Activated effector memory CD4-positive, alpha-beta T cell treated with Interleukin-2 at 50 U/mL for 16 hours (primary cell): ENCODE data around the gene DCTN5.
A peak's percentile ranks its signal among the peaks of the same experiment; 100 is the strongest.
"Not testable (repeated sequence)": the region's sequence is repeated elsewhere in the genome, so short reads cannot be mapped to it uniquely, and the experiment has no call there.

Source experiments
- DNase-seq: peaks from one replicate; pipeline ENCODE4 v3.0.0-alpha.2; 2020

DCTN5 gene

GRCh38 chr16:23640931-23641765 lies at the start of gene DCTN5, which contains the start of gene PALB2:
Gene DCTN5 (plus strand): TSS chr16:23641466. CDS start chr16:23641543, 77 bp downstream.
Gene PALB2 (minus strand): TSS chr16:23641310. CDS start chr16:23641157, 153 bp downstream.
- peak; percentile 73 for DNase-seq

GRCh38 chr16:23594186-23594585 lies 47.1 kb upstream of the DCTN5 start:
- DNase-seq = no peak

DNA sequence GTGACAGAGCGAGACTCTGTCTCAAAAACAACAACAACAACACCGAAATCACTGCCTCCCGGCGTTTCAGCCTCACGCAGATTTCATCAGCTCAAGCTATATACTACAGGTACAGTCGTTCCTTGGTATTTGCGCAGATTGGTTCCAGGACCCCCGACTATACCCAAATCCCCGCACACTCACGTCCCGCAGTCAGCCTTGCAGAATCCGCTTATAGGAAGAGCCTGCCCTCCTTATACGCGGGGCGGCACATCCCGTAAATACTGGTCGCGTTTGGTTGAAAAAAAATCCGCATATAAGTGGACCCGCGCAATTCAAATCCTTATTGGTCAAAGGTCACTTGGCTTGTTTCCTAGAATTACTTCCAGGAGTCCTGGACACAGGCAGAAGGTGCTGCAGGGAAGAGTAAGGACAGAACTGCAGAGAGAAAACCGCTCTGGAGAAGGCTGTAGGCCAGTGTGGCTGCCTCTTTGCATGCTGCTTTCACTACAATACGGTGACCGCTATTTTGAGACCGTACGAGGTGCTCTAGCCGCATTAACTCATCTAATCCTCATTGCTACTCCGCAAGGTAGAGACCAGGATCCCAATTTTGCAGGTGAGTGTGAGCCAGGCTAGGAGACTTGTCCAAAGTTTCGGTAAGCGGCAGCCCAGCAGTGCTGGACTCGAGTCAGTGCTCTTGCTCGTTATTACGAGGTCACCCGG lies 45.9 kb upstream of the DCTN5 start:
- no peak for DNase-seq

DNA sequence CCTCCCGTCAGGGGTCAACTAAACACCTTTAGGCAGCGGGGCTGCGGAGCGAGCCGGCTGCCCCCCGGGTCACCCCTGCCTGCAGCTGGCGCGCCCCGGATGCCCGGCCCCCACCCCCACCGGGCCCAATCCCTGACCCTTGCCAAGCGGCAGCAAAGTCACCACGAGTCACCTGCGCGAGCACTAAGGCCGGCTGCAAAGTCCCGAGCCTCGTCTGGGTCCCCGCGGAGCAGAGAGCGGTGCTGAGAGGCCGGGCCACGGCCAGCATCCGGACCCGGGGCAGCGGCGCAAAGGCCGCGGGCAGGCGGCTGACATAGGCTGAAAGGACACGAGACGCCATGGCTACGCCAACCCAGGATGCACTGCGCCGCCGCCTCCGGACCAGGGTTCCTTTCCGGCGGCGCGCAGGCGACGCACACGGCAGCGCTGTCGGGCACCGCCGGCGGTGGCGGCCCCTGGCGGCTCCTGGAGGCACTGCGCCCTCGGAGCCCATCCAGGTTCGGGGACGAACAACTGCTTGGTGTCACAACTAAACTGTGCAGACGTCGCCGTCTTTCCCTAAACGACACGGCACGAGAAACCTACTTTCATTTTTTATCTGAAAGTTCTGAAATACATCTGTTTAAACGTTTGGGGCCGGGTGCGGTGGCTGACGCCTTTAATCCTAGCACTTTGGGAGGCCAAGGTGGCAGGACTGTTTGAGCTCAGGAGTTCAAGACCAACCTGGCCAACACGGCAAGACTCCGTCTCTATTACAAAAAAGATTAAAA lies 45.1 kb upstream of the DCTN5 start, which contains the start of gene NDUFAB1:
Gene NDUFAB1 (minus strand): TSS at position 366 of the 770 bp plus-strand sequence. CDS start 26 bp downstream, at position 340.
- DNase-seq = peak; percentile 87

DNA sequence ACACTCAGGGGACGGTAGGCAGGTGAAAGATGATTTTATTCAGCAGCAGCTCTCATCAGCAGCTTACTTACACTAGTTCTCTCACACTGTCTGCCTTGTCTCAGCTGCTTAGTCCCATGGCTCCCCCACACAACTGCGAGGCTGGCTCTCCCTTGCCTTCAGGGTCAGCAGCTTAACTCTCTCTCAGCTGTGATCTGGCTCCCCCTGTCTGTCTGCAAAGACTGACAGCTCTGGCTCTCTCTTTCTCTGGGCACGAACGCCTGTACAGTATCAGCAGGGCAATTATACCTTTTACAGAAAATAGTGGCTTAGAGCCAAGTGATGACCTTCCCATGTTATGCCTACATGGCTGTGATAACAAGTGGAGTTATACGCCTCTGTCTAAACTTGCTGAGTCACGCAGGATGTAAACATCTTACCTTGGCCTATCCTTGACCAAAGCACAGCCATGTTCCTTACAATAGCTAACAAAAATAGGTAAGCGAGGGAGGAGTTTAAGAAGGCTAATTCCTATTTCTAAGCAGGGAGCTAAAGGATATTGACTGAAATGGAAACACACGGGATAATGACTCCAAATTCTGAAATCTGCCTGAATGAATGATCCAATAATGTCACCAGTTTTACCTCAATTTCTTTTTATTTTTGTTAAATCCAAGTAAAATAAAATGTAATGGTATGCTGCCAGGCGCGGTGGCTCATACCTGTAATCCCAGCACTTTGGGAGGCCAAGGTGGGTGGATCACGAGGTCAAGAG lies 44.1 kb upstream of the DCTN5 start:
- DNase-seq = no peak

GRCh38 chr16:23607726-23608125 lies 33.5 kb upstream of the DCTN5 start:
- DNase-seq = no peak

DNA sequence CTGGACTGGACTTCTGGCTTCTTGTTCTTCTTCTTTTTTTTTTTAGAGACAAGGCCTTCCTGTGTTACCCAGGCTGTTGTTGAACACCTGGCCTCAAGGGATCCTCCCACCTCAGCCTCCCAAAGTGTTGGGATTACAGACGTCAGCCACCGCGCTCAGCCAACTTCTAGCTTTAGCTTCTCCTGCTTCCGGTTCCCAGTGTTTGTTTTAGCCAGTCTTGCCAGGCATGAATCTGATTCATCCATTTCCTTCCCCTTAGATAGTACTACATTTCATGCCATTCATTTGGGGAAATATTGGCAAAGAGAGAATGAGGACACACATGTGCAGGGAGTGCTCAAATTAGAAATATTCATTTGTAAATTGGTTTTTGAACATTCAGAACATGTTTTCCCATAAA lies 33.1 kb upstream of the DCTN5 start:
- DNase-seq = no peak

GRCh38 chr16:23609929-23610328 lies 31.3 kb upstream of the DCTN5 start:
- DNase-seq = no peak

GRCh38 chr16:23610905-23611304 lies 30.4 kb upstream of the DCTN5 start:
- not testable (repeated sequence) for DNase-seq

DNA sequence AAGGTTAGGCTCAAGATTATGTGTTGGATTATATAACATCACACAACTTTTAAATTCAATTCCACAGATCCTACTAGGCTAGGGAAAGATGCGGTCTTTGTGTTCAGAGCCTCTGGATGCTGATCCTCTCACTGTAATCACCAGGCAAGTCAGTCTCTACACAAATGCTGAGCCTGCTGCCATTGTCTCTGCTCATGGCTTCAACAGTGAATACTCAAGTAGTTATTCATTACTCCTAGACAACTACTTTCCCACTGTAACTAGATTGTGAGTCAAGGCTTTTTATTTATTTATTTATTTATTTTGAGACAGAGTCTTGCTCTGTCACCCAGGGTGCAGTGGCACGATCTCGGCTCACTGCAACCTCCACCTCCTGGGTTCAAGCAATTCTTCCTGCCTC lies 29.3 kb upstream of the DCTN5 start:
- no peak for DNase-seq

GRCh38 chr16:23615805-23616204 lies 25.5 kb upstream of the DCTN5 start:
- no peak for DNase-seq

DNA sequence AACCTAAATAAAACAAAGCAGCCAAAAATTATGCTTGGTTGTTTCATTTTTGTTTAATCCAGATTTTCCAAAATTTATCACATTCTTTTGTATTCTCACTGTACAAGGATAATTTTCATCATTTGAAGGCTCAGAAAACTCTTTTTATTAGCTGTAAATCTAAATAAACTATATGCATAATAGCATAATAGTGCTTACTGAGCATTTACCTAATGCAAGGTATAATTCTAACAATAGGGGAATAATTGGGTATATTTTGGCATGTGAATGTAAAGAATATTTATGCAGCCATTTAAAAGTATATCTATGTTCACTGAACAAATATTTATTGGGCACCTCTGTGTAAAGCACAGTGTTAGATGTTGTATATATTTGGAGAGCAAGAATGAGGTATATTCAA lies 17.2 kb upstream of the DCTN5 start:
- no peak for DNase-seq

GRCh38 chr16:23629516-23629915 lies 11.8 kb upstream of the DCTN5 start:
- DNase-seq = no peak

DNA sequence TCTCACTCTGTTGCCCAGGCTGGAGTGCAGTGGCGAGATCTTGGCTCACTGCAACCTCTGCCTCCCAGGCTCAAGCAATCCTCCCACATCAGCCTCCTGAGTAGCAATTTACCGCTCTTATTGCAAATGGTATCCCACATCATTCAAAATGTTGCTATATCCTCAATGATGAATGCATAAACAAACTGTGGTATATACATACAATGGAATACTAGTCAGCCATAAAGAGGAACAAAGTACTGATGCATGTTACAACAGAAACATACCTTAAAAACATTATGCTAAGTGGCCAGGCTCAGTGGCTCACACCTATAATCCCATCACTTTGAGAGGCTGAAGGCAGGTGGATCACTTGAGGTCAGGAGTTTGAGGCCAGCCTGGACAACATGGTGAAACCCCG lies 9.4 kb upstream of the DCTN5 start:
- DNase-seq = not testable (repeated sequence)

GRCh38 chr16:23634461-23635036 lies 6.7 kb upstream of the DCTN5 start:
- DNase-seq = no peak

- no peak for DNase-seq
Measured at GRCh38 chr16:23635958-23636357, 5.3 kb upstream of the DCTN5 start.

- no peak for DNase-seq
Measured at GRCh38 chr16:23640615-23640930, 693 bp upstream of the DCTN5 start.

- DNase-seq = no peak
Measured at GRCh38 chr16:23642246-23642774, 1.0 kb downstream of the DCTN5 start.

GRCh38 chr16:23650674-23651416 lies 9.6 kb downstream of the DCTN5 start:
- DNase-seq = no peak

GRCh38 chr16:23651943-23652468 lies 10.7 kb downstream of the DCTN5 start:
- DNase-seq = no peak

DNA sequence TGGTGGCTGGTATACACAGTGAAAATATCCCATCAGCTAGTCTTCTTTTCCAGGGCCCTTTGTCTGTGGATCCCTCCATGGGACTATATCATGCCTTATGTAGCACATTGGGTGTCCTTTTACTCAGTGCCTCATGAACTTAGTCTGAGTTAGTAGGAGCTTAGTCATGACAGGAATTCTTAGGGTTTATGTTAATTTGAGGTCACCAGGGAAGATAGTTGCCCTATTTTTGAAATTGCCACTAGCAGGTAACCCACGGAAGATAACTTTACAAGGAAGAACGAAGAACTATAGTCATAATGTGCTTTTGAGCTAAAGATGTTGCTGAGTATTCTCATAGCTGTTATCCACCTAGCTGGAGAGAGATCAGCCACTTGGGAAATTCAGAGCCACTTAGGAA lies 22.7 kb downstream of the DCTN5 start:
- DNase-seq = no peak
